K562 (cell line): Measurements from ENCODE around the gene NEURL4. TPM values are rescaled to one million over a fixed set of nuclear protein-coding genes. Genes with fewer than 3 reads are reported as not detected.

Source experiments
- ATAC-seq: fragments of 200-7000 bp; cut with Tn5 transposase; 3 replicates; pipeline ENCODE4 v1.9.1; 2020; ENCODE audit warnings: moderate library complexity
- BruUV-seq: library from RNA; stranded (reverse); fragments of 400-500 nt; replicated peaks from 2 replicates; lab custom pipeline; 2021; lab: Mats Ljungman, UMichigan
- CTCF ChIA-PET: fragments of 300-600 bp; formaldehyde crosslinking; extraction: SDS; loops from one replicate; lab custom pipeline; 2021; ENCODE audit warnings: low intra/inter-chr PET ratio; lab: Yijun Ruan, JAX
- POLR2A ChIA-PET: fragments of 300-600, 350-650 bp; sonication (Branson Sonifier 250); formaldehyde crosslinking; extraction: SDS; loops from one replicate; lab custom pipeline; 2021; ENCODE audit warnings: antibody characterized with exemption, inconsistent platforms; lab: Yijun Ruan, JAX
- DNase-seq, 4 experiments: peaks; one replicate each; pipeline versions ENCODE4 v3.0.0 to v3.0.0-alpha.2; 2011 to 2018; ENCODE audit warnings: low spot score in 3 of 4, mixed read lengths in 3 of 4; ENCODE audit errors: extremely low read depth in 1 of 4
- FAIRE-seq: peaks from 2 replicates; lab custom pipeline; 2011; peaks lifted over from hg19 to GRCh38; lab: Jason Lieb, UNC
- H2AFZ ChIP-seq: 2 replicates; pipeline ENCODE4 v1.6.0; 2011; ENCODE audit warnings: low read depth, low read length, control low read depth, inconsistent platforms
- H3K27ac ChIP-seq: fragments of 200-600 bp; 3 replicates; pipeline ENCODE4 v1.8.0; 2011; ENCODE audit warnings: low read depth, mild to moderate bottlenecking, control low read depth, inconsistent platforms, low read length, moderate library complexity, mixed read lengths; ENCODE audit errors: extremely low read depth
- H3K27me3 ChIP-seq, 2 experiments: fragments of 300-600 bp in 1 of 2; 2 replicates in 1 of 2; 3 replicates in 1 of 2; pipeline versions ENCODE4 v1.6.0 to v1.8.0; 2011; ENCODE audit warnings: inconsistent platforms in 2 of 2, low read length in 2 of 2, mild to moderate bottlenecking in 1 of 2, mixed read lengths in 1 of 2, moderate library complexity in 1 of 2; ENCODE audit not compliant: control insufficient read depth in 2 of 2, insufficient read depth in 2 of 2
- H3K36me3 ChIP-seq: fragments of 300-600 bp; 3 replicates; pipeline ENCODE4 v1.8.0; 2011; ENCODE audit warnings: mild to moderate bottlenecking, low read length, inconsistent platforms; ENCODE audit not compliant: control insufficient read depth, insufficient read depth
- H3K4me1 ChIP-seq, 2 experiments: fragments of 200-600 bp in 1 of 2; replicated peaks in 1 of 2; 2 replicates in 1 of 2; 3 replicates in 1 of 2; pipeline versions ENCODE4 v1.5.1 to v1.8.0; 2011; ENCODE audit warnings: inconsistent platforms in 2 of 2, low read length in 2 of 2, mild to moderate bottlenecking in 1 of 2, mixed read lengths in 1 of 2, moderate library complexity in 1 of 2; ENCODE audit not compliant: control insufficient read depth in 2 of 2, insufficient read depth in 2 of 2
- H3K4me2 ChIP-seq: 2 replicates; pipeline ENCODE4 v1.6.1; 2011; ENCODE audit warnings: low read length, control low read depth, inconsistent platforms, mixed read lengths; ENCODE audit not compliant: insufficient read depth
- H3K4me3 ChIP-seq: fragments of 200-600 bp; sonication (generic), shearing (Covaris generic); 2 replicates; pipeline ENCODE4 v1.5.1; 2016; ENCODE audit warnings: control low read depth, inconsistent platforms
- H3K79me2 ChIP-seq: fragments of 200-600 bp; 3 replicates; pipeline ENCODE4 v1.8.0; 2011; ENCODE audit warnings: low read length, inconsistent platforms; ENCODE audit not compliant: control insufficient read depth, insufficient read depth
- H3K9ac ChIP-seq, 2 experiments: 2 replicates each; pipeline versions ENCODE4 v1.6.0 to v1.6.1; 2011; ENCODE audit warnings: low read depth in 2 of 2, low read length in 2 of 2, control low read depth in 1 of 2, inconsistent platforms in 1 of 2, mild to moderate bottlenecking in 1 of 2, mixed read lengths in 1 of 2; ENCODE audit not compliant: insufficient read depth in 1 of 2
- H3K9me1 ChIP-seq: one replicate; pipeline ENCODE4 v1.6.0; 2011; ENCODE audit warnings: inconsistent platforms, mild to moderate bottlenecking, low read length, moderate library complexity; ENCODE audit not compliant: control insufficient read depth, insufficient read depth
- H3K9me3 ChIP-seq: replicated peaks from 2 replicates; pipeline ENCODE4 v1.5.1; 2011; ENCODE audit warnings: low read depth, low read length, inconsistent platforms; ENCODE audit not compliant: control insufficient read depth, insufficient read depth
- H4K20me1 ChIP-seq: replicated peaks from 2 replicates; pipeline ENCODE4 v1.6.1; 2011; ENCODE audit warnings: low read length, inconsistent platforms, mixed read lengths; ENCODE audit not compliant: control insufficient read depth, insufficient read depth
- BACH1 ChIP-seq: fragments of 200-800 bp; sonication (Bioruptor generic); IDR thresholded peaks from 2 replicates; pipeline ENCODE4 v1.6.1; 2016; ENCODE audit warnings: missing genetic modification characterization, missing compliant biosample characterization
- EHMT2 ChIP-seq: fragments of 450-650 bp; IDR thresholded peaks from 2 replicates; pipeline ENCODE4 v1.6.1; 2018; ENCODE audit warnings: antibody characterized with exemption
- HMBOX1 ChIP-seq: sonication (generic); IDR thresholded peaks from 2 replicates; pipeline ENCODE4 v1.6.1; 2016
- NRF1 ChIP-seq, 2 experiments: fragments of 450-650 bp; IDR thresholded peaks in 1 of 2; conservative IDR thresholded peaks in 1 of 2; 2 replicates each; pipeline ENCODE4 v1.6.1; 2014; ENCODE audit warnings: mild to moderate bottlenecking in 2 of 2
- THRA ChIP-seq: fragments of 450-650 bp; IDR thresholded peaks from 2 replicates; pipeline ENCODE4 v1.6.1; 2017; ENCODE audit warnings: mild to moderate bottlenecking, moderate library complexity
- ZBTB7A ChIP-seq: IDR thresholded peaks from 2 replicates; pipeline ENCODE4 v1.6.1; 2011; ENCODE audit warnings: low read depth, mild to moderate bottlenecking, low read length, moderate library complexity, borderline replicate concordance; ENCODE audit not compliant: control insufficient read depth
- WGBS: fragments of 100-300 bp; shearing (Covaris generic); methylation state at CpG from one replicate; pipeline ENCODE4 v1.1.6; 2016; ENCODE audit warnings: low coverage, mixed read lengths; ENCODE audit not compliant: insufficient coverage; ENCODE audit errors: missing lambda C conversion rate; 5-methylcytosine and 5-hydroxymethylcytosine counted together
- in situ Hi-C: fragments of 300-500 bp; cut with MboI; formaldehyde crosslinking; loops from 4 replicates; pipeline ENCODE4 v1.15.0; 2018; ENCODE audit warnings: inconsistent platforms, mixed read lengths
- intact Hi-C: fragments of 100-400 bp; cut with micrococcal nuclease; formaldehyde crosslinking; loops from 2 replicates; pipeline ENCODE4 v1.14.2; 2022
- polyA plus RNA-seq, 8 experiments: library from polyadenylated mRNA; depleted of rRNA in 4 of 8; stranded (reverse) in 5 of 8; unstranded in 3 of 8; fragments of >200 nt; fragmentation: Nextera tagmentation in 2 of 8; fragmentation: Illumina TruSeq in 1 of 8; extraction: Ambion mirVana in 2 of 8; extraction: Trizol in 1 of 8; gene quantifications; 2 replicates each; pipeline versions ENCODE4 v1.2.1 to v1.2.3, GENCODE V29; 2011 to 2014; ENCODE audit warnings: inconsistent platforms in 1 of 8, missing spikeins in 1 of 8
- total RNA-seq, 7 experiments: library from RNA; depleted of rRNA in 6 of 7; stranded (reverse); fragments of >200 nt in 6 of 7; fragmentation: Illumina TruSeq in 2 of 7; extraction: Trizol in 2 of 7; gene quantifications; 2 replicates each; pipeline versions ENCODE4 v1.2.1 to v1.2.3, GENCODE V29; 2011 to 2021; ENCODE audit warnings: low replicate concordance in 1 of 7

Gene NEURL4
- total and polyA plus RNA-seq, 9 of the 15 experiments (the other 6 are each of a cell fraction or from before 2014, with no cell fraction given) = 0.08 to 37.4 (median 11.5) TPM

GRCh38 chr17:7293816-7294613, 35.1 kb downstream of the NEURL4 start:
- in situ Hi-C loops = no loop called here
- POLR2A ChIA-PET = interaction anchor here (0.6 to 0.9 kb wide), 2 partner anchors 11 to 12 kb away, joined by 3 read pairs; partner anchors contain the start of gene SLC2A4
- Histone ChIP-seq H3K9me3 (no peaks in the 10 kb centered on the region), H3K4me1 (peaks cover 17 to 53% of the 10 kb centered on the region in 2 experiments), H3K9ac (peak overlapping the region in 1 of 2 experiments; percentile 74; a peak in 2 of 4 replicates), H2AFZ (no peak overlapping the region), H3K4me3 (no peak overlapping the region), H3K79me2 (no peaks in the 10 kb centered on the region), H3K27ac (no peak overlapping the region), H3K27me3 (no peaks in the 10 kb centered on the region), H3K9me1 (no peaks in the 10 kb centered on the region), H4K20me1 (no peaks in the 10 kb centered on the region)
- no peak for FAIRE-seq
- CTCF ChIA-PET = no interaction called here
- BruUV-seq = no TSS peak
- DNase-seq = peak; percentile 62 to 67 (median 62)
- WGBS = 13% methylated on average over 5 of the region's 75 CpGs
- TF ChIP-seq ZBTB7A = peak; percentile 49; the same call in 1 of the 2 replicates
- TF ChIP-seq BACH1 (tag) = no peak
- TF ChIP-seq EHMT2 = no peak
- peak; percentile 15 for TF ChIP-seq HMBOX1
- peak; percentile 54 for TF ChIP-seq THRA
- 0 out of 4 replicates have a peak, but pooled peaks of 1 of the 2 experiments have one; percentile 18 for TF ChIP-seq NRF1 (conservative IDR thresholded peaks at IDR 0.05 in 1 of 2, IDR thresholded peaks at IDR 0.05 in 1 of 2)
- TF ChIP-seq, all 486 proteins: peak for 4
- intact Hi-C loops = no loop called here
- Histone ChIP-seq H3K4me2 (peak overlapping the region; percentile 6; the same call in 1 of the 2 replicates), H3K36me3 (no peaks in the 10 kb centered on the region)
- ATAC-seq = peak; percentile 77
